IPS-20b (cell line): Measurements from ENCODE around the gene STX16.

Source experiments
- H3K27ac ChIP-seq: one replicate; pipeline ENCODE4 v1.5.1; 2013; ENCODE audit warnings: low read length
- H3K27me3 ChIP-seq: 2 replicates; pipeline ENCODE4 v1.6.1; 2013; ENCODE audit warnings: mild to moderate bottlenecking, low read length, inconsistent platforms; ENCODE audit not compliant: insufficient read depth
- H3K36me3 ChIP-seq: 2 replicates; pipeline ENCODE4 v1.6.1; 2013; ENCODE audit warnings: low read depth, mild to moderate bottlenecking, inconsistent platforms, low read length, moderate library complexity; ENCODE audit not compliant: insufficient read depth
- H3K4me1 ChIP-seq: 2 replicates; pipeline ENCODE4 v1.6.1; 2013; ENCODE audit warnings: mild to moderate bottlenecking, control low read depth, inconsistent platforms, low read length, moderate library complexity; ENCODE audit not compliant: insufficient read depth
- H3K4me3 ChIP-seq: 2 replicates; pipeline ENCODE4 v1.5.1; 2013; ENCODE audit warnings: mild to moderate bottlenecking, low read length, inconsistent platforms
- H3K9ac ChIP-seq: 2 replicates; pipeline ENCODE4 v1.6.1; 2013; ENCODE audit warnings: low read depth, mild to moderate bottlenecking, inconsistent platforms, low read length, moderate library complexity
- H3K9me3 ChIP-seq: 2 replicates; pipeline ENCODE4 v1.6.1; 2013; ENCODE audit warnings: mild to moderate bottlenecking, low read depth, low read length, inconsistent platforms; ENCODE audit not compliant: insufficient read depth

STX16 gene

GRCh38 chr20:58621906-58622548 lies 29.1 kb upstream of the STX16 start:
- H3K36me3 ChIP-seq = no peaks in the 10 kb centered on the region
- H3K9ac ChIP-seq = no peak overlapping the region
- H3K9me3 ChIP-seq = peaks cover 13% of the 10 kb centered on the region; the same call in 1 of the 2 replicates
- H3K27ac ChIP-seq = no peak overlapping the region
- H3K4me3 ChIP-seq = no peak overlapping the region
- peaks cover 18% of the 10 kb centered on the region for H3K27me3 ChIP-seq
- H3K4me1 ChIP-seq = peaks cover 11% of the 10 kb centered on the region; the same call in 1 of the 2 replicates

DNA sequence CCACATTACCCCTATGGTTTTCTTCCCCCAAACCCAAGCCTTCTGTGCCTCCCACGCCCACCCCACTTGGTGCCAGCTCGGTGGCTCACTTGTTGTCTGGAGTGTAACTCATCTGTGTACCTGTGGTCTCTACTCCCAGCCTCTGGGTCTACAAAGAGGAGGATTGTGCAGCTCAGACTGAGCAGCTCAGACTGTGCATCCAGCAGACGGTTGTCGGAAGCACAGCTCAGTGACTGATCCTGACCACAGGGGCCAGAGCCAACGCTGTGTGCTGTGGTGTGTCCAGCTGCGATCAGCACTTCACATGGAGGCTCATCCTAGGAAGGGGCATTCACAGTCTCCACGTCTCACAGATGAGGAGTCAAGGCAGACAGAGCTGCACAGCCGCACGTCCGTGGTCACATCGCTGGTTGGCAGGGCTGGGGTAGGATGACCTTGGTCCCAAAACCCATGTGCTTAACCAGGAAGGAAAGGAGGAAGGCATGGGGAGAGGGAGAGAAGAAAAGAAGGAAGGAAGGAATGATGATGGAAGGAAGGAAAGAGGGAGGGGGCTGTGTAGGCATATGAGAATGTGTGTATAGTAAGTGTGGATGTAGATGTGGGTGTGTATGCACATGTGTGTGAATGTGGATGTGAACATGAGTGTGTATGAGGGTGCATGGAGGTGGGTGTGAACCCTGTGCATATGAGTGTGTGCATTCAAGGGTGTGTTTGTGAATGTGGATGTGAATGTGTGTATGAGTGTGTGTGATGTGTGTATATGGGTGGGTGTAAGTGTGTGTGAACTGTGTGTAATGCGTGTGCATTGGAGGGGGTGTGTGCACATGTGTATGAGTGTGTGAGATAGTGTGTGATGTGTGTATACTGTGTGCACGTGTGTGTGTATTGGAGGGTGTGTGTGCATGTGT lies 28.2 kb upstream of the STX16 start:
- H3K9ac ChIP-seq = no peak overlapping the region
- peaks cover 11% of the 10 kb centered on the region; the same call in 1 of the 2 replicates for H3K4me1 ChIP-seq
- peaks cover 12% of the 10 kb centered on the region for H3K27me3 ChIP-seq
- H3K9me3 ChIP-seq = peaks cover 13% of the 10 kb centered on the region; the same call in 1 of the 2 replicates
- H3K4me3 ChIP-seq = no peak overlapping the region
- no peak overlapping the region for H3K27ac ChIP-seq
- no peaks in the 10 kb centered on the region for H3K36me3 ChIP-seq

- no peak overlapping the region for H3K27ac ChIP-seq
- H3K36me3 ChIP-seq = no peaks in the 10 kb centered on the region
- peaks cover 3% of the 10 kb centered on the region; the same call in 1 of the 2 replicates for H3K27me3 ChIP-seq
- no peak overlapping the region for H3K9ac ChIP-seq
- peaks cover 13% of the 10 kb centered on the region; the same call in 1 of the 2 replicates for H3K9me3 ChIP-seq
- peaks cover 11% of the 10 kb centered on the region; the same call in 1 of the 2 replicates for H3K4me1 ChIP-seq
- no peak overlapping the region for H3K4me3 ChIP-seq
Measured at GRCh38 chr20:58623579-58624473, 27.3 kb upstream of the STX16 start.

- no peaks in the 10 kb centered on the region for H3K27me3 ChIP-seq
- no peak overlapping the region for H3K27ac ChIP-seq
- no peak overlapping the region for H3K9ac ChIP-seq
Measured at GRCh38 chr20:58624687-58625086, 26.4 kb upstream of the STX16 start.

GRCh38 chr20:58625585-58625984 lies 25.5 kb upstream of the STX16 start:
- Histone ChIP-seq H3K4me3 (no peak overlapping the region), H3K9ac (no peak overlapping the region), H3K9me3 (peaks cover 13% of the 10 kb centered on the region; the same call in 1 of the 2 replicates), H3K27ac (no peak overlapping the region), H3K27me3 (no peaks in the 10 kb centered on the region), H3K4me1 (no peaks in the 10 kb centered on the region), H3K36me3 (no peaks in the 10 kb centered on the region)

More at GRCh38 chr20:58624687-58625086, 26.4 kb upstream of the STX16 start:
- no peaks in the 10 kb centered on the region for H3K36me3 ChIP-seq
- no peak overlapping the region for H3K4me3 ChIP-seq
- peaks cover 2% of the 10 kb centered on the region; the same call in 1 of the 2 replicates for H3K4me1 ChIP-seq
- H3K9me3 ChIP-seq = peaks cover 13% of the 10 kb centered on the region; the same call in 1 of the 2 replicates

DNA sequence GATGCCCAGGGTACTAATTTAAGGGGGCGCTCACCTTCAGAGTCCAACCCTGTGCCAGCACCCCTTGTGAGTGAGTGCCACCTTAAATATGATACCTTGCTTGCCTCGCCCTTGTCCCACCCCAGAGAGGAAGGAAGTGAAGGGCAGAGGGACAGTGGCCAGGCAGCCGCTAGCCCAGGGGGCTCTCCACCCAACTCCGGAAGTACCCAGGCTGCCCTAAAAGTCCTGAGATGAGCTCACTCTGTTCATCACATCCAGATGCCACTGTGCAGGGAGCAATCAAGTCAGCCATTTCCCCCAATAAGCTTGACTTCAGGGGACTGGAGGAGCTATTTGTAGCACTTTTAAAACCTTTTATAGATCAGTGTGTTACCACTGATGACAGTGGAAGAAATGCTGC lies 25.0 kb upstream of the STX16 start:
- no peak overlapping the region for H3K4me3 ChIP-seq
- no peak overlapping the region for H3K9ac ChIP-seq
- H3K9me3 ChIP-seq = peaks cover 13% of the 10 kb centered on the region; the same call in 1 of the 2 replicates
- H3K27me3 ChIP-seq = no peaks in the 10 kb centered on the region
- H3K4me1 ChIP-seq = no peaks in the 10 kb centered on the region
- no peaks in the 10 kb centered on the region for H3K36me3 ChIP-seq
- H3K27ac ChIP-seq = no peak overlapping the region

- H3K9me3 ChIP-seq = peaks cover 13% of the 10 kb centered on the region; the same call in 1 of the 2 replicates
- no peaks in the 10 kb centered on the region for H3K36me3 ChIP-seq
- H3K27ac ChIP-seq = no peak overlapping the region
- no peaks in the 10 kb centered on the region for H3K27me3 ChIP-seq
- H3K4me3 ChIP-seq = no peak overlapping the region
- no peaks in the 10 kb centered on the region for H3K4me1 ChIP-seq
- no peak overlapping the region for H3K9ac ChIP-seq
Measured at GRCh38 chr20:58627212-58628072, 23.6 kb upstream of the STX16 start.

DNA sequence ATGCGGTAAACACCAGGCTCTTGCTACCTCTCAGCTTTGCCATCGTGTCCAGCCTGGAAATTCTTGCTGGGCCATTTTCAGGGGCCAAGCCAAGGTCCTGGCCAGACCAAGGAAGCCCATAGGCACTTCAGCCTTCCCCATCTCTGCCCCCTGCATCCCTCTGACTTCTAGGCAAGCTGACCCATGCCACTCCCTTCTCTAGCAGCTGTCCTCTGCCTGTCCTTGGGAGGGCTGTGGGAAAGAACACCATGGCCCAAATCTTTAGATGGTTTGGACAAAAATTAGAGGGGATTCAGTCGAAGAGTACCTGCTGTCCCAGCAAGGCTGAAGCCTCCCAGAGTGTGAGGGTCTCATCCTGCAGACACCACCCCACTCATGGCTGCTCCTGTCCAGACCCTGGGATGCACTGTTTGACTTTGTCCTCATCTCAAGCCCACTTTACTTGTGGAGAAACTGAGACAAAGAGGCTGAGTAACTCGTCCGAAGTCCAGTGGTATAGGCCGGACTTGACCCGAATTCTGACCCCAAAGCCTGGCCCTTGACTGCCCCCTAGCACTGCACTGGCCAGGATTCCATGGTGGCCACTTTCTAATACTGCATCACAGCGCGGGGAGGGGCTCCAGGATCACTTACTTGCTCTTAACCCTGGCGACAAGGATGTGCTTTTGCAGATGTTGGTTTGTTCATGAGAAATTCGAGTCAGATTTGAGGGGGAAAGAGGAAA lies 22.4 kb upstream of the STX16 start:
- H3K4me3 ChIP-seq = no peak overlapping the region
- no peaks in the 10 kb centered on the region for H3K4me1 ChIP-seq
- H3K36me3 ChIP-seq = no peaks in the 10 kb centered on the region
- no peak overlapping the region for H3K27ac ChIP-seq
- peaks cover 1% of the 10 kb centered on the region; the same call in 1 of the 2 replicates for H3K9me3 ChIP-seq
- H3K9ac ChIP-seq = no peak overlapping the region
- H3K27me3 ChIP-seq = no peaks in the 10 kb centered on the region

DNA sequence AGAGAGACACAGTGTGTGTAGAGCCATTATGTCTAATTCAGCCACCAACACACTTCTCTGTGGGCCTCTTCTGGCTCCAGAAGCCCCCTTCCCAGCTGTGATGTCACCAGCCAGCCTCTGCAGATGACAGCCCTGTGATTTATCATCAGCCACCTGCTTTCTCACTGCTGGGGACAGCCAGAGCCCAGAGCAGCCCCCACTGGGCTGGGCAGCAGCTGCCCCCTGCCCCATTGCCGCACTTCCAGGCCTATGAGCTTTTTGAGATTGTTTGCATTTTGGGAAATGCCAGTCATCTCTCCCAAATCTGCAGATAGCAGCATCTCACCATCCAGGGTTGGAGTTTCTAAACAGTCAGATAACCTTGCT lies 21.9 kb upstream of the STX16 start:
- Histone ChIP-seq H3K4me3 (no peak overlapping the region), H3K36me3 (no peaks in the 10 kb centered on the region)

DNA sequence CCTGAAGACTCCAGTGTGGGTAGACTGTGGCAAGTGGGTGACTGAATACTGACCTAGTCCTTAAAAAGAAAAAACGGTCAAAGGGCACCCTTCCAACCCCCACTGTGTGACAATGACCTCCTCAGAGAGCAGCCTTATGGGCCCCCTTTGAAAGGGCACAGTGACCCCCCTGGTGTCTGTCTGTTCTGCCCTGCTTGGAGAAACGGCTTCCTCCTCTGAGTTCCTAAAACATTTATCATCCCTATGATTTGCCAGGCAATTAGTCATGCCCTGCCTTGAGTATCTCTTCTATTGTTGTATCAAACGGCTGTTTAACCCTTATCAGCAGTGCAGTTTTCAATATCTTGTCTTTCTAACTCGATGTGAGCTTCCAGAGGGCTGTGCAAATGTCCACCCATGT lies 21.0 kb upstream of the STX16 start:
- no peak overlapping the region for H3K9ac ChIP-seq
- H3K9me3 ChIP-seq = no peaks in the 10 kb centered on the region
- H3K27me3 ChIP-seq = no peaks in the 10 kb centered on the region
- H3K27ac ChIP-seq = no peak overlapping the region
- no peaks in the 10 kb centered on the region for H3K36me3 ChIP-seq
- H3K4me1 ChIP-seq = no peaks in the 10 kb centered on the region
- H3K4me3 ChIP-seq = no peak overlapping the region

More for the DNA sequence above, 21.9 kb upstream of the STX16 start:
- Histone ChIP-seq H3K9ac (no peak overlapping the region), H3K27me3 (no peaks in the 10 kb centered on the region), H3K4me1 (no peaks in the 10 kb centered on the region), H3K9me3 (no peaks in the 10 kb centered on the region), H3K27ac (no peak overlapping the region)
